Mammary epithelial cell (primary cell): ENCODE measurements around the gene NEDD9.

ENCODE experiments used
- CTCF ChIP-seq, 2 donors: IDR thresholded peaks in 1 of 2; conservative IDR thresholded peaks in 1 of 2; 2 replicates each; pipeline ENCODE4 v1.5.1; 2011 to 2012; ENCODE audit warnings: inconsistent platforms in 2 of 2, low read length in 2 of 2, mild to moderate bottlenecking in 2 of 2, control low read depth in 1 of 2, low read depth in 1 of 2; ENCODE audit not compliant: insufficient read depth in 1 of 2; ENCODE audit errors: extremely low read depth in 1 of 2
- EZH2 ChIP-seq: IDR thresholded peaks from 2 replicates; pipeline ENCODE4 v1.6.1; 2012; ENCODE audit warnings: low read length, inconsistent platforms, borderline replicate concordance

GRCh38 chr6:11248974-11249761 is 16.7 kb upstream of the NEDD9 start:
- TF ChIP-seq CTCF (conservative IDR thresholded peaks at IDR 0.05 in 1 of 2, IDR thresholded peaks at IDR 0.05 in 1 of 2; ENCODE audit: extremely low read depth in 1 of 2, insufficient read depth in 1 of 2, low read depth in 1 of 2, low read length in 2 of 2), result no peak
- no peak for TF ChIP-seq EZH2
